Measurements from ENCODE around the gene C18orf32. TPM values are rescaled to one million over a fixed set of nuclear protein-coding genes. Genes with fewer than 3 reads are reported as not detected.

The C18orf32 gene
- total and polyA plus RNA-seq, 2 experiments from 2014 or later, result 77.9 to 105 TPM

DNA sequence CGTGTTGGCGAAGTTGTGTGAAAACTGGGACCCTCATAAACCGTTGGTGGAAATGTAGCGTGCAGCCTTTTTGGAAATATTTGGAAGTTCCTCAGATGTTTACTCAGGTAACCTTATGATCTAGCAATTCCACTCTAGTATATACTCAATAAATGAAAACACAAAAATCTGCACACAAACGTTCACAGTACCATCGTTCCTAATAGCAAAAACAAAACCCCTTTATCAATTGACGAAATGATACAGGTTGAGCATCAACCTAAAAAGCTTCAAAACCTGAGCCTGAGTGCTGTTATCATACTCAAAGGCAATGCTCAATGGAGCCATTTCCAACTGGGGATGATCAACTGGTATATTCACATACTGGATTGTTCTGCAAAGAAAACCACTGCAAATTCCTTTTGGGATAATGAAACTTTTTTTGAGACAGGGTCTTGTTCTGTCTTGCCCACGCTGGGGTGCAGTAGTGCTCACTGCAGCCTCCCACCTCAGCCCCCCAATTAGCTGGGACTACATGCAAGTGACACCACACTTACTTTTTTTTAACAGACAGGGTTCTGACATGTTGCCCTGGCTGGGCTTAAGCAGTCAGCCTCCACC lies 777 bp upstream of the C18orf32 start:
- TF ChIP-seq EZH2phosphoT487 (IDR thresholded peaks at IDR 0.05; ENCODE audit: low read depth, severe bottlenecking, unreplicated experiment), result no peak
- TF ChIP-seq, protein P1, sequence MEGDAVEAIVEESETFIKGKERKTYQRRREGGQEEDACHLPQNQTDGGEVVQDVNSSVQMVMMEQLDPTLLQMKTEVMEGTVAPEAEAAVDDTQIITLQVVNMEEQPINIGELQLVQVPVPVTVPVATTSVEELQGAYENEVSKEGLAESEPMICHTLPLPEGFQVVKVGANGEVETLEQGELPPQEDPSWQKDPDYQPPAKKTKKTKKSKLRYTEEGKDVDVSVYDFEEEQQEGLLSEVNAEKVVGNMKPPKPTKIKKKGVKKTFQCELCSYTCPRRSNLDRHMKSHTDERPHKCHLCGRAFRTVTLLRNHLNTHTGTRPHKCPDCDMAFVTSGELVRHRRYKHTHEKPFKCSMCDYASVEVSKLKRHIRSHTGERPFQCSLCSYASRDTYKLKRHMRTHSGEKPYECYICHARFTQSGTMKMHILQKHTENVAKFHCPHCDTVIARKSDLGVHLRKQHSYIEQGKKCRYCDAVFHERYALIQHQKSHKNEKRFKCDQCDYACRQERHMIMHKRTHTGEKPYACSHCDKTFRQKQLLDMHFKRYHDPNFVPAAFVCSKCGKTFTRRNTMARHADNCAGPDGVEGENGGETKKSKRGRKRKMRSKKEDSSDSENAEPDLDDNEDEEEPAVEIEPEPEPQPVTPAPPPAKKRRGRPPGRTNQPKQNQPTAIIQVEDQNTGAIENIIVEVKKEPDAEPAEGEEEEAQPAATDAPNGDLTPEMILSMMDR (IDR thresholded peaks at IDR 0.05; ENCODE audit: poor library complexity), result no peak
- no peak for TF ChIP-seq EZH2 (IDR thresholded peaks at IDR 0.05; ENCODE audit: borderline replicate concordance)
- H3K36me3 ChIP-seq (replicated peaks; ENCODE audit: insufficient read depth, low read depth), result peaks cover 7% of the 10 kb centered on the region
- peaks cover 27% of the 10 kb centered on the region for H3K4me1 ChIP-seq (ENCODE audit: insufficient read depth)
- no peaks in the 10 kb centered on the region for H3K9me3 ChIP-seq (ENCODE audit: low read depth)
- H3K79me2 ChIP-seq, result peaks cover 64% of the 10 kb centered on the region
- H3K4me3 ChIP-seq, result peak overlapping the region; percentile 6
- H3K27ac ChIP-seq, result peak overlapping the region; percentile 93
- H3K27me3 ChIP-seq, result no peaks in the 10 kb centered on the region
- peak overlapping the region; percentile 81 for H3K4me2 ChIP-seq
- no peaks in the 10 kb centered on the region for H3K9me2 ChIP-seq (replicated peaks; ENCODE audit: insufficient read depth)
- WGBS (ENCODE audit: low lambda C conversion rate, missing lambda C conversion rate), result 80% methylated on average over 8 of the region's 8 CpGs
- H2AFZ ChIP-seq, result no peak overlapping the region
- DNase-seq (ENCODE audit: low spot score), result no peak
- peaks cover 12% of the 10 kb centered on the region for H4K20me1 ChIP-seq (ENCODE audit: insufficient read depth, poor library complexity, severe bottlenecking)

- Histone ChIP-seq H3K27me3 (no peaks in the 10 kb centered on the region), H3K27ac (peak overlapping the region; percentile 93), H4K20me1 (ENCODE audit: insufficient read depth, poor library complexity, severe bottlenecking) (peaks cover 12% of the 10 kb centered on the region), H3K4me2 (peak overlapping the region; percentile 81), H3K4me3 (peak overlapping the region; percentile 61), H3K9me2 (replicated peaks; ENCODE audit: insufficient read depth) (no peaks in the 10 kb centered on the region), H3K9me3 (ENCODE audit: low read depth) (no peaks in the 10 kb centered on the region), H3K79me2 (peaks cover 58% of the 10 kb centered on the region), H2AFZ (peak overlapping the region; percentile 32), H3K4me1 (ENCODE audit: insufficient read depth) (peaks cover 27% of the 10 kb centered on the region), H3K36me3 (replicated peaks; ENCODE audit: insufficient read depth, low read depth) (peaks cover 7% of the 10 kb centered on the region)
- WGBS (ENCODE audit: low lambda C conversion rate, missing lambda C conversion rate), result 4% methylated on average over 10 of the region's 10 CpGs
- TF ChIP-seq, protein P1 (IDR thresholded peaks at IDR 0.05; ENCODE audit: poor library complexity), result no peak
- no peak for TF ChIP-seq EZH2 (IDR thresholded peaks at IDR 0.05; ENCODE audit: borderline replicate concordance)
- TF ChIP-seq EZH2phosphoT487 (IDR thresholded peaks at IDR 0.05; ENCODE audit: low read depth, severe bottlenecking, unreplicated experiment), result no peak
- DNase-seq (ENCODE audit: low spot score), result no peak
Observed at GRCh38 chr18:49486606-49486952, 455 bp downstream of the C18orf32 start.

DNA sequence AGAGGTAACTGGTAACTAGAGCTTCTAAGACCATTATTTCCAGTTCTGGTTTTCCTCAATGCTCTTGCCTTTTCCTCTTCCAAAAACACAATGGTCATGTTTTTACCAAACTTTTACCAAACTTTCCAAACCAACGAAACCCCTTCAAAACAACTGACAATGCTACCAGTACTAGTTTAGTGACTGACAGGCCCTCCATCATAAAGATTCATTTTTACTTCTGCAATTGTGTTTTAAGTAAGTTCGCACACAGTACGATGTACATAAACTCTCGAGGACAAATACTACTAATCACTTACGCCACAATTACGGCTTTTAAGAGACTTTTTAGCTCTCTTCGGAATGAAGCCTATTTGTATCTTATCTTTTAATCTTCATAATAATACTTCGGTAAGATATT lies 900 bp downstream of the C18orf32 start:
- Histone ChIP-seq H3K27ac (peak overlapping the region; percentile 93), H3K4me3 (peak overlapping the region; percentile 61), H4K20me1 (ENCODE audit: insufficient read depth, poor library complexity, severe bottlenecking) (peaks cover 12% of the 10 kb centered on the region), H2AFZ (peak overlapping the region; percentile 1), H3K9me2 (replicated peaks; ENCODE audit: insufficient read depth) (no peaks in the 10 kb centered on the region), H3K36me3 (replicated peaks; ENCODE audit: insufficient read depth, low read depth) (peaks cover 7% of the 10 kb centered on the region), H3K9me3 (ENCODE audit: low read depth) (no peaks in the 10 kb centered on the region), H3K4me1 (ENCODE audit: insufficient read depth) (peaks cover 27% of the 10 kb centered on the region), H3K4me2 (peak overlapping the region; percentile 81), H3K27me3 (no peaks in the 10 kb centered on the region), H3K79me2 (peaks cover 54% of the 10 kb centered on the region)
- no peak for TF ChIP-seq EZH2phosphoT487 (IDR thresholded peaks at IDR 0.05; ENCODE audit: low read depth, severe bottlenecking, unreplicated experiment)
- TF ChIP-seq, protein P1 (IDR thresholded peaks at IDR 0.05; ENCODE audit: poor library complexity), result no peak
- TF ChIP-seq EZH2 (IDR thresholded peaks at IDR 0.05; ENCODE audit: borderline replicate concordance), result no peak
- WGBS (ENCODE audit: low lambda C conversion rate, missing lambda C conversion rate), result 37% methylated on average over 8 of the region's 8 CpGs
- DNase-seq (ENCODE audit: low spot score), result no peak
